HG03045 (cell line): ENCODE results near the gene DDAH2.

Source experiments
- ATAC-seq: cut with Tn5 transposase; IDR thresholded peaks from one replicate; pipeline ENCODE4 v1.9.1; 2021; ENCODE audit warnings: mild to moderate bottlenecking, moderate library complexity; ENCODE audit not compliant: unreplicated experiment

DDAH2 gene

GRCh38 chr6:31691564-31692108 is 37.5 kb downstream of the DDAH2 start:
- no peak for ATAC-seq

DNA sequence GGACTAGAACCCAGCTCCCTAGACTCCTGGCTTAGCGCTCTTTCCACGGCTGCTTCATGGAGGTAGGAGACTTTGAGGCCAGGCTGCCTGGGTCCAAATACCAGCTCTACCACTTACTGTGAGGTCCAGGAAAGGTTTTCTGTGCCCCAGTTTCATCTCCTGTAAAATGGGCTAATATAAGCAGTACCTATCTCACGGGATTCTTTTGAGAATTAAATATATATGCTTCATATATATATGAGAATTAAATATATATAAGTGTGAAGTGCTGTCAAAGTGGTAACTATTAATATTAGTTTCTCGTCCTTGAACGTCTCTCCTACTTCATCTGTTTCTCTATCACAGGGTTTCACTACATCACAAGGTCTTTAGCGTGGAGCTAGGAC is 38.0 kb downstream of the DDAH2 start:
- no peak for ATAC-seq

- no peak for ATAC-seq
These were observed 38.6 kb downstream of the DDAH2 start for GRCh38 chr6:31690231-31691077.

GRCh38 chr6:31689249-31690110 is 39.6 kb downstream of the DDAH2 start:
- ATAC-seq = no peak

GRCh38 chr6:31687860-31688693 is 41.0 kb downstream of the DDAH2 start:
- no peak for ATAC-seq

GRCh38 chr6:31687321-31687720 is 41.8 kb downstream of the DDAH2 start:
- ATAC-seq = no peak

DNA sequence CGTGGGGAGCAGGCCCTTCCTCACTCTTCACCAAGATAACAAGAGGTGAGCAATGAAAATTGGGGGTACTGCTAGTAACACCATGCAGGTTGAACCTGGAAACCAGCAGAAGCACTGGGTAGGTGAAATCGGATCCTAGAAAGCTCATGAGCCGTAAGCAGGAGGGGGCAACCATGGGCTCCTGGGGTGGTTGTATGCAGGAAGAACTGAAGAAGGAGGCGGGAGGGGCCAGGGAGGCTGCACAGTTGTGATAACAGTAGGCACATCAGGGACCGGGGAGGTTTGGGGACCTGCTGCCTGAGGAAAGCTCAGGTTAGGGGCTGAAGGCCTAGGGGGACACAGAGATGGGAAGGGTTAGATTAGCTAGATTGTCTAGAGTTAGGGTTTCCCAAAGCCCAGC is 42.6 kb downstream of the DDAH2 start:
- no peak for ATAC-seq

- ATAC-seq = no peak
These were observed 45.5 kb downstream of the DDAH2 start for GRCh38 chr6:31683591-31683990.

- ATAC-seq = no peak
These were observed 47.9 kb downstream of the DDAH2 start for GRCh38 chr6:31681135-31681671.

DNA sequence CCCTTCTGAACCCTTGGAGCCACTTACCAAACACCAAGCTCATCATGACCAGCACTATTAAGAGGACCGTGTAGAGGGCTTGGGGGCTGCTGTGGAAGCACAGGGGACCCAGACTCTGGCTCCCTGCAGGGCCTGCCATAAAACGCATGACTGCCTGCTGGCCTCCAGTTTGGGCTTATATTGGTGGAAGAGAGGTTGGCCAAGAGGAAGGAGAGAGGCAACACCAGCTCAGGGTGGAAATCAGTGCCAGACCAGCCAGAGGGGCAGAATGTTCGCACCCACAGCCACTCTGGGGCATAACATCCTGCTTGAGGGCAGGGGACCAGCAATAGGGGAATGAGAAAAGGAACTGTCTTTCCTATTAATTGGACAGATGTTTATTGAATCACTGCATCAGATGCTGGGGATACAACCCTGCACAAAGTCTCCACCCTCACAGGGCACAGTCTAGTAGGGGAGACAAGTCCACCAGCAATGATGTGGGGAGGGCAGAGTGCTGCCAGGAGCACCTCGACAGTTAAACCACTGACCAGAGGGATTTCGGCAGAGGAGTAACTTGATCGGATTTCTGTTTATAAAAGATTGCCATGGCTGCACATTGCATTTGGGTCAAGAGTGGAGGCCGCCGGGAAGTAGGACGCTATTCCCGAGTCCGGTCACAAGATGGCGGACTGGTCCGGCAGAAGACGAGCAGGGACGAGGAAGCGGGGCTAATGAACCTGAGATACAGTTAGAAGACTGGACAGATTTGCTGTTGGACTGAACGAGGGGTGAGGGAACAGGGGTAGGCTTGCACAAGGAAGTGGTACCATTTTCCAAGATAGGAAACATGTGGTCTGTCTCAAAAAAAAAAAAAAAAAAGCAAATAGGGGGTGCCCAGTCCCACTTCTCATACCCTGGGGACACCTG is 48.6 kb downstream of the DDAH2 start, which contains the start of gene LY6G5C:
Gene LY6G5C, minus strand, starts transcription at position 842 of the 909 bp plus-strand sequence. Its CDS starts 694 bp downstream, at position 148.
- ATAC-seq = no peak

DNA sequence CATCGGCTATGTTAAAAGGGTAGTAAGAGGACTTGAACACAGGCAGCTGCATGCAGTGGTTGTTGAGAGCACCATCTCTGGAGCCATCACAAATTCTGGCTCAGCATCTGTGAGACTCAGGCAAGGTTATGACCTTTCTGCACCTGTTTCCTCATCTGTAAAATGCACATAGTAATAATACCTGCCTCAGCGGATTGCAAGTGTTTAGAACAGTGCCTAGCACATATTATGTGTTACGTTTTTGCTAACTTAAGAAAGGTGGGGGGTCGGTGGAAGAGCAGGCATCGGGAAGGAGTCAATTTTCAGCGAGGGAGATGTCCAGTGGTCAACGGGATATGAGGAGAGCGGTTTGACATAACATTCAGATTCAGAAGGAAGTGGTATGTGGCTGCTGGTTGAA is 51.1 kb downstream of the DDAH2 start:
- ATAC-seq = no peak
